ENCODE measurements around the gene GPR139. TPM values are rescaled to one million over a fixed set of nuclear protein-coding genes. Genes with fewer than 3 reads are reported as not detected.

GPR139 gene
- total RNA-seq = not detected

GRCh38 chr16:20073203-20074098 is at the start of gene GPR139:
TSS of gene GPR139 (minus strand) at chr16:20073890. CDS start at chr16:20073616, 274 bp downstream.
- DNase-seq (ENCODE audit: low spot score) (no peak), ATAC-seq (ENCODE audit: low FRiP score) (no peak)
- TF ChIP-seq CTCF (IDR thresholded peaks at IDR 0.05) = no peak

GRCh38 chr16:20122011-20122410 is 48.3 kb upstream of the GPR139 start:
- TF ChIP-seq CTCF (IDR thresholded peaks at IDR 0.05) = no peak
- DNase-seq (ENCODE audit: low spot score) (no peak), ATAC-seq (ENCODE audit: low FRiP score) (no peak)

- DNase-seq (ENCODE audit: low spot score) (no peak), ATAC-seq (ENCODE audit: low FRiP score) (no peak)
- TF ChIP-seq CTCF (IDR thresholded peaks at IDR 0.05) = no peak
These were observed 40.7 kb upstream of the GPR139 start for GRCh38 chr16:20114356-20114755.

- DNase-seq (ENCODE audit: low spot score) = no peak
- TF ChIP-seq CTCF (IDR thresholded peaks at IDR 0.05) = no peak
- ATAC-seq (ENCODE audit: low FRiP score) = no peak
These were observed 37.5 kb upstream of the GPR139 start for GRCh38 chr16:20111143-20111542.

- no peak for DNase-seq (ENCODE audit: low spot score)
- no peak for TF ChIP-seq CTCF (IDR thresholded peaks at IDR 0.05)
- ATAC-seq (ENCODE audit: low FRiP score) = no peak
These were observed 33.4 kb upstream of the GPR139 start for GRCh38 chr16:20107083-20107482.

GRCh38 chr16:20104563-20105183 is 31.0 kb upstream of the GPR139 start:
- no peak for TF ChIP-seq CTCF (IDR thresholded peaks at IDR 0.05)
- ATAC-seq (ENCODE audit: low FRiP score) (no peak), DNase-seq (ENCODE audit: low spot score) (no peak)

All from omental fat pad (tissue), 4 donors.